NB4 (cell line): ENCODE results near the gene TMC2.

Experiments
- POLR2A ChIP-seq: IDR thresholded peaks from 2 replicates; pipeline ENCODE4 v1.6.1; 2011; ENCODE audit warnings: mild to moderate bottlenecking; ENCODE audit not compliant: insufficient read length; ENCODE audit errors: extremely low read depth
- TF ChIP-seq, protein P1 (sequence below): IDR thresholded peaks from one replicate; pipeline ENCODE4 v1.5.1; 2012; ENCODE audit warnings: low read depth, low read length

DNA sequence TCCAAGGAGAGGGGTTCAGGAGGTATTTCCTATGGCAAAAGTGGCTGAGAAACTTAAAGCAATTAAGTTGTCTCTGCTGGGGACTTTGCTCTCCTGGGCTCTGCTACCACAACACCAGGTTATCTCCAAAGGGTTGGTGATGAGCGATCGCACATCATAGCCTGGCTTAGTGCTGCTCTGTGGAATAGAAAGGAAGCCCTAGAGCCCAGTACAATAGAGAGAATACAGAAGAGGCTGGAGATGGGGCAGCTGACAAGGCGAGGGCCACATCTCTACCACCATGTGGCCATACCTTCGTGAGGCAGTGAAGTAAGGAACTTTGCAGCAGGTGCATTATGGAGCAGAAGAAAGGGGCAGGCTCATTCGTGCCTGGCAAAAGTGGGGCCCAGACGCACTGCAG, 8.6 kb upstream of the TMC2 start:
- TF ChIP-seq, protein P1, sequence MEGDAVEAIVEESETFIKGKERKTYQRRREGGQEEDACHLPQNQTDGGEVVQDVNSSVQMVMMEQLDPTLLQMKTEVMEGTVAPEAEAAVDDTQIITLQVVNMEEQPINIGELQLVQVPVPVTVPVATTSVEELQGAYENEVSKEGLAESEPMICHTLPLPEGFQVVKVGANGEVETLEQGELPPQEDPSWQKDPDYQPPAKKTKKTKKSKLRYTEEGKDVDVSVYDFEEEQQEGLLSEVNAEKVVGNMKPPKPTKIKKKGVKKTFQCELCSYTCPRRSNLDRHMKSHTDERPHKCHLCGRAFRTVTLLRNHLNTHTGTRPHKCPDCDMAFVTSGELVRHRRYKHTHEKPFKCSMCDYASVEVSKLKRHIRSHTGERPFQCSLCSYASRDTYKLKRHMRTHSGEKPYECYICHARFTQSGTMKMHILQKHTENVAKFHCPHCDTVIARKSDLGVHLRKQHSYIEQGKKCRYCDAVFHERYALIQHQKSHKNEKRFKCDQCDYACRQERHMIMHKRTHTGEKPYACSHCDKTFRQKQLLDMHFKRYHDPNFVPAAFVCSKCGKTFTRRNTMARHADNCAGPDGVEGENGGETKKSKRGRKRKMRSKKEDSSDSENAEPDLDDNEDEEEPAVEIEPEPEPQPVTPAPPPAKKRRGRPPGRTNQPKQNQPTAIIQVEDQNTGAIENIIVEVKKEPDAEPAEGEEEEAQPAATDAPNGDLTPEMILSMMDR = no peak
- no peak for TF ChIP-seq POLR2A
